ENCODE results near the gene C10orf105.

- no peak for TF ChIP-seq CTCF (conservative IDR thresholded peaks at IDR 0.05; ENCODE audit: low read depth, low read length)
- no peak for TF ChIP-seq EZH2 (IDR thresholded peaks at IDR 0.05; ENCODE audit: low read length, unreplicated experiment)
- no peak for TF ChIP-seq EZH2phosphoT487 (IDR thresholded peaks at IDR 0.05; ENCODE audit: borderline replicate concordance, low read length)
Observed at GRCh38 chr10:71734797-71735196, 15.2 kb upstream of the C10orf105 start.

Data from PC-3 (cell line).